ENCODE data around the gene RAD18.

The RAD18 gene

DNA sequence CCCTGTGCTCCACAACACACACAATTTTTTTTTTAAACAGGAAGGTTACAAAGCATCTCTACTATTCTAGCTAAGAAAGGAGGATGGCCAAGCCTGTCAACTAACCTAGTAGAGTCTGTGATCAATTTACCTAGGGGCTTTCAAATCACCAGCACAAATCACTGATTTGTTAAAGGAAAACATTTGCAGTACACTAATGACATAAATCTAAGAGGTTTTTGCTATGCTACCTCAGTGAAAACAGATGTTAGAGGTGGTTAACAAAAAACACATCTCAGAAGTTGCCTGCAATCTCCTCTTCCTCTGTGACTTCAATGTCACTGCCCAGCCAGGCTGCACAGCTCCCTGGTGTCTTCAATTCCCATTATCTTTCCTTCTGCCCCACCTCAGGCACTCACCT is 72.0 kb downstream of the RAD18 start:
- Histone ChIP-seq H3K36me3 (ENCODE audit: control insufficient read depth, low read depth, low read length) (peaks cover 8% of the 10 kb centered on the region), H3K27ac (ENCODE audit: low read length) (no peak overlapping the region), H3K4me3 (ENCODE audit: low read length) (no peak overlapping the region), H3K4me1 (ENCODE audit: control insufficient read depth, low read depth, low read length) (no peaks in the 10 kb centered on the region), H3K9me3 (ENCODE audit: control insufficient read depth, low read depth, low read length) (no peaks in the 10 kb centered on the region), H3K27me3 (ENCODE audit: control insufficient read depth, insufficient read depth, low read length) (no peaks in the 10 kb centered on the region), H3K9ac (ENCODE audit: low read length) (no peak overlapping the region)

DNA sequence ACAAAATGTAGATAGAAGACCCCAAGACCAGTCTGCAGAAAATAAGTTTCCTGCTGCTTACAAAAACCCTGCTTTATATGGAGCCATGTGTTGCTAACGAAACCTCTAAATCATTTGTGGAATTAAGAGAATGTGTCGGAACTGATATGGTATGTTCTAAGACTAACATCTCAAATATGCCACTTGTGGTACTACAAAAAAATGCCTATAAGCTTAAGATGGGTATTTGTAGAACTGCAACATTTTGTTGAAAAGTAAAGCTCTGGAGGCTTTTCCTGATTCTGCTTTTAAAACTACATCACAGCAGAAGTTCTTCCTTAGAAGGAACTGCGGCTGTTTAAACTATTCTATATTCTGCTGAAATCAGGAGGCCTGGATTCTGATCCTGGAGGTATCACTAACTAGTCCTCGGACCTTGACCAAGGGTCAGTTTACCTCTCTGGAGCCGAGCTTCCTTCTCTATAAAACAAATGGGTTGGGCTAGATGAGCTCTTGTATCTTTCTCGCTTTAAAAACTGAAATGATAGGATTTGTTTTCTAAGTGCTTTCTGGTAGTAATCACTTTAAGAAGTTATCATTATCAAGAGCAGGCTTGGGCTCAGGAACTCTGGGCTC is 74.9 kb downstream of the RAD18 start:
- Histone ChIP-seq H3K9ac (ENCODE audit: low read length) (no peak overlapping the region), H3K27ac (ENCODE audit: low read length) (no peak overlapping the region), H3K27me3 (ENCODE audit: control insufficient read depth, insufficient read depth, low read length) (no peaks in the 10 kb centered on the region), H3K9me3 (ENCODE audit: control insufficient read depth, low read depth, low read length) (no peaks in the 10 kb centered on the region), H3K4me3 (ENCODE audit: low read length) (no peak overlapping the region), H3K36me3 (ENCODE audit: control insufficient read depth, low read depth, low read length) (peaks cover 8% of the 10 kb centered on the region), H3K4me1 (ENCODE audit: control insufficient read depth, low read depth, low read length) (no peaks in the 10 kb centered on the region)

DNA sequence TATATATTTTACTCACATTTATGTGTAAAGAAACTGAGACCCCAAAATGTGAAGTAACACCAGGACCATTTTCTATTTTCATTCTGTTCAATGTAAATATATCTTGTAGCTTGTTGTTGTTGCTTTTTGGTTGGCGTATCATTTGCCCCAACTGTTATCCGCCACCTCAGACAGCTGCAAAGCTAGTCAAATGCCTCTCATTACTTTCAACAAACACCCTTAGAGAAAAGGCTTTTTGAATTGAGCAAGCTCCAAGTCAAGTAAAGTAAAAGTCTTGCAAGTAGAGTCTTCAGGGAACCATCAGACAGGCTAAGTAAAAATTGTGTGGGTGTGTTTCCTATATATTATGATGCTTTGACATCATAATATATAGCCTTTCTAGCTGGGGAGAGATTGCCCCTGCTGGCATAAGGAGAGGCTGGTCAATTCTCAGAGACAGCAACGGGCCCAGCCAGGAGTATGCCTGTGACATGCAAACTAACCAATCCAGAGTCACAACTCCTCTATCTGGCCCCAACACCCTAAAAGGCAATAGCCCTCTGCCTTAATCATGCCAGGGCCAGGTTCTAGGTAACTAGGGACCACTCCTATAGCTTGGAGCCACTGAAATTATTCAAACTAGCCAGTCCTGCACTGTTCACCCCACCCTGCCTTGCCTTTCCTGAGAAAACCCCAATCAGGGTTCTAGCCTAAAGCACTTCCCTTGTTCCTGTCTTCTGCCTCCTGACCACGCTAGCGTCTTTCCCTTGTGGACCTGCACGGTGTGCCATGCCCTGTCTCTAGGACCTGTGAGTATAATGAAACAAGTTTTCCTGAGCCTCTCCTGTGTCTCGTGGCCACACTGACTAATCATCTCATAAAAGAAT is 75.6 kb downstream of the RAD18 start:
- H3K9me3 ChIP-seq (ENCODE audit: control insufficient read depth, low read depth, low read length): no peaks in the 10 kb centered on the region
- H3K27me3 ChIP-seq (ENCODE audit: control insufficient read depth, insufficient read depth, low read length): no peaks in the 10 kb centered on the region
- no peak overlapping the region for H3K9ac ChIP-seq (ENCODE audit: low read length)
- H3K4me3 ChIP-seq (ENCODE audit: low read length): no peak overlapping the region
- peaks cover 8% of the 10 kb centered on the region for H3K36me3 ChIP-seq (ENCODE audit: control insufficient read depth, low read depth, low read length)
- H3K4me1 ChIP-seq (ENCODE audit: control insufficient read depth, low read depth, low read length): no peaks in the 10 kb centered on the region
- H3K27ac ChIP-seq (ENCODE audit: low read length): no peak overlapping the region

DNA sequence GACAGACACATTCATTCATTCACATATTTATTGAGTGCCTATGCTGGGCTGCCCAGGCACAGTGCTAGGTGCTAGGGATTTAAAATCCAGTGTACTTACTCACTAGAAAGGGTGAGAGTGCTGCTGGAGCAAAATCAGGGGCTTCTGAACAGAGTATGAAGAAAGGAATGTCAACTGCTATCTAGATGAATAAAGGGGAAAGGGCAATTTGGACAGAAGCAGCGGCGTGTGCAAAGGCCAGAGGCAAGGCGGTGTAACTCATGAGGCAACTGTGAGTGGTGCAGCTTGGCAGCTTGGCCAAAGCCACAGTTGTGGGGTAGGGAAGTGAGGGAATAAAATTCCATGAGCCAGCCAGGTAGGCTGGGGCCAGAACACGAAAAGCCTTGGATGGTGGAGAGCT is 76.7 kb downstream of the RAD18 start:
- Histone ChIP-seq H3K36me3 (ENCODE audit: control insufficient read depth, low read depth, low read length) (peaks cover 8% of the 10 kb centered on the region), H3K9me3 (ENCODE audit: control insufficient read depth, low read depth, low read length) (no peaks in the 10 kb centered on the region), H3K27me3 (ENCODE audit: control insufficient read depth, insufficient read depth, low read length) (no peaks in the 10 kb centered on the region), H3K27ac (ENCODE audit: low read length) (no peak overlapping the region), H3K9ac (ENCODE audit: low read length) (no peak overlapping the region), H3K4me1 (ENCODE audit: control insufficient read depth, low read depth, low read length) (no peaks in the 10 kb centered on the region), H3K4me3 (ENCODE audit: low read length) (no peak overlapping the region)

DNA sequence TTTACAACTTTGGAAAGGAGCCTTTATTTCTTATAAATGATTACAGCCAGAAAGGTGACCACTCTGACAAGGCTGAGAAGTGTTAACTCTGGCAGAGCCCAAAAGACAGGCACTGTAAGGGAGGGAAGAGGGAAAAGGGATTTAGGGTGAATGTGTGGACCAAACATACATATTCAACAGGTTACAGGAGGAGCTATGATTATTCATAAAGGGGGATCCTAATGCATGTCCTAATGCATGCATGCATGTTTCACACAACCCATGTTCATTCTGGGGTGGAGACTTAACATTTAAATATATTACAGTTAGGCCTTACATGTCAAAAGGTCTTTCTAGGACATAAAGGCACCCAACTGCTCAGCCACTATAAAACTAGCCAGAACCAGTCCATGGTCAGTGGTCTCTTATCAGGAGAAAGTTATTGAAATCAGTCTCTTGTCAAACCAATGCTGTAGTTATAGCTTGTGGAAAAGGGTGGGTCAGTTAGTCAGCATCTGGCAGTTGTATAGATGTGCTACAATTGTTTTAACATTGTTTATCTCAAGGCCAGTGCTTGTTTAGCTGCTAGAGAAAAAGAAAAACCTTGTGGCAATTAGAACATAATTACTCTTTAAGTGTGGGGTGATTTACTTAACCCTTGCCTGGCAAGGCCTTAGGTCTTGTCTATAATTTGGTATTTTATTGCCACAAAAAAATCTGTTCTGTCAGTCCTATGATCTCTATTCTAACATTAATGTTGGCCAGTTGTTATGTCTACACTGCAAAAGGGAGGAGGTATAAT is 77.5 kb downstream of the RAD18 start:
- no peaks in the 10 kb centered on the region for H3K27me3 ChIP-seq (ENCODE audit: control insufficient read depth, insufficient read depth, low read length)
- H3K4me3 ChIP-seq (ENCODE audit: low read length): no peak overlapping the region
- H3K27ac ChIP-seq (ENCODE audit: low read length): no peak overlapping the region
- no peaks in the 10 kb centered on the region for H3K9me3 ChIP-seq (ENCODE audit: control insufficient read depth, low read depth, low read length)
- H3K4me1 ChIP-seq (ENCODE audit: control insufficient read depth, low read depth, low read length): no peaks in the 10 kb centered on the region
- H3K36me3 ChIP-seq (ENCODE audit: control insufficient read depth, low read depth, low read length): peaks cover 8% of the 10 kb centered on the region
- H3K9ac ChIP-seq (ENCODE audit: low read length): no peak overlapping the region

DNA sequence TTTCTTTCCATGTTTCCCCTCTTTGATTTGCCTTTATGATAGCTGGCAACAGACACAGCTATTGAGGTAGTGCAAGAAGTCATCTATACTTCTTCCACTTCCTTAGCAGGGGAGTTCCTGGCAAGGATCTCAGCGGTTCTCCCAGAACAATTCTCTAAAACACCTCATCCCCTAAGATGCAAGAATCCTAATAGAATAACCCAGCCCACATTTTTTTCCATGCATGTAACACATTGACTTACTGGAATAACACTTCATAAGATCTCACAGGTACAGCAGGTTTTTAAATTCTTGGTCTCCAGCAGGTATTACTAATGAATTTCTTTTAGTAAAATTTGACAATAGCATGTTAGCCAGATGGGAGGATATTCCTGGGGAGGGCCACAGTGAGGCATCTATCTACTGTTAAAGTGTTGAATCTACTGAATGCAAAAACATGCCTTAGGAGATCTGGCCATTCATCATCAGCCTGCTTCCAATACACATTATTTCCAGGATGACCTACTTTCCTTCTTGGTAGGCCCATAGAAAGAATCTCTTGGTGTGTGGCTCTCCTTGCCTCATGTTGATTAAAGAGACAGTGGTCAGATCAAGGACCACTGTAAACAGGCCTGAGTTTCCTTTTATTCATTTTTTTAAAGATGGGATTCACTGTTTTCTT is 78.5 kb downstream of the RAD18 start:
- Histone ChIP-seq H3K9me3 (ENCODE audit: control insufficient read depth, low read depth, low read length) (no peaks in the 10 kb centered on the region), H3K36me3 (ENCODE audit: control insufficient read depth, low read depth, low read length) (peaks cover 8% of the 10 kb centered on the region), H3K4me3 (ENCODE audit: low read length) (no peak overlapping the region), H3K4me1 (ENCODE audit: control insufficient read depth, low read depth, low read length) (no peaks in the 10 kb centered on the region), H3K27me3 (ENCODE audit: control insufficient read depth, insufficient read depth, low read length) (no peaks in the 10 kb centered on the region), H3K9ac (ENCODE audit: low read length) (no peak overlapping the region), H3K27ac (ENCODE audit: low read length) (no peak overlapping the region)

DNA sequence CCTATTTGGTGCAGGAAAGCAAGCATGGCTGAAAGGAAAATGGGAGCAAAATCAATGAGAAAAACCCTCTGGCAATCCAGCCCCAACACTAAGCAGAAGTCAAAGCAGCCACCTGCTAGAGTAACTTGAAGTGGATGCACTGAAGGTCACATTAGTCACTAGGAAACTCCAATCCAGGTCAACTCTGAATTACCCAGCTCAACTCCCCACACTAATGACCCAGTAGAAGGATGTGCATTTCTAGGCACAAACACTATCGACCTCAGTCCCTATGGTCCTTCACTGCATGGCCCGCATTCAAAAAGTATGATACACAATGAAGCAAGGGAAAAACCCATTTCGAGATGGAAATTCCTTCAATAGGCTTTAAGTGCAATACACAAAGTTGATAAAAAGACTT is 80.6 kb downstream of the RAD18 start:
- no peak overlapping the region for H3K9ac ChIP-seq (ENCODE audit: low read length)
- H3K27ac ChIP-seq (ENCODE audit: low read length): no peak overlapping the region
- H3K4me1 ChIP-seq (ENCODE audit: control insufficient read depth, low read depth, low read length): no peaks in the 10 kb centered on the region
- no peaks in the 10 kb centered on the region for H3K9me3 ChIP-seq (ENCODE audit: control insufficient read depth, low read depth, low read length)
- H3K27me3 ChIP-seq (ENCODE audit: control insufficient read depth, insufficient read depth, low read length): no peaks in the 10 kb centered on the region
- H3K4me3 ChIP-seq (ENCODE audit: low read length): no peak overlapping the region
- peaks cover 6% of the 10 kb centered on the region for H3K36me3 ChIP-seq (ENCODE audit: control insufficient read depth, low read depth, low read length)

DNA sequence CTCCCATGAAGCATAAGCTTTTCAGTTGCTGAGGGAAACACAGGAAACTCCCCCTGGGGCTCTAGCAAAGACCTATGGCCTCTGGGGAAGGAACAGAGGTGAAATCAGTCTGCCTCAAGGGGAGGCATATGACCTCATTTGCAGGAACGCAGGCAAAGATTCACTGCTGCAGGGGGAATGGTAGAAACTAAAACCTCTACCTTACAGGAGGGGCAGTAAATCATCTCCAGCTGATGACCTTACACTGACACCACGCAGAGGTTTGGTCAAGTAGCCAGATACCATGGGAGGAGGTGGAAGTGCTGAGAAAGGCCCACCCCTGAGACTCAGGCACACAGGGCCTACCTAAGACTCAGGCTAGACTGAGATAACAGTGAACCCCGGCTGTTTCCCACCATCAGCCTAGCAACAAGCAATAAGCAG is 81.1 kb downstream of the RAD18 start:
- Histone ChIP-seq H3K9ac (ENCODE audit: low read length) (no peak overlapping the region), H3K36me3 (ENCODE audit: control insufficient read depth, low read depth, low read length) (peaks cover 6% of the 10 kb centered on the region), H3K27ac (ENCODE audit: low read length) (no peak overlapping the region), H3K27me3 (ENCODE audit: control insufficient read depth, insufficient read depth, low read length) (no peaks in the 10 kb centered on the region), H3K4me1 (ENCODE audit: control insufficient read depth, low read depth, low read length) (no peaks in the 10 kb centered on the region), H3K4me3 (ENCODE audit: low read length) (no peak overlapping the region), H3K9me3 (ENCODE audit: control insufficient read depth, low read depth, low read length) (no peaks in the 10 kb centered on the region)

DNA sequence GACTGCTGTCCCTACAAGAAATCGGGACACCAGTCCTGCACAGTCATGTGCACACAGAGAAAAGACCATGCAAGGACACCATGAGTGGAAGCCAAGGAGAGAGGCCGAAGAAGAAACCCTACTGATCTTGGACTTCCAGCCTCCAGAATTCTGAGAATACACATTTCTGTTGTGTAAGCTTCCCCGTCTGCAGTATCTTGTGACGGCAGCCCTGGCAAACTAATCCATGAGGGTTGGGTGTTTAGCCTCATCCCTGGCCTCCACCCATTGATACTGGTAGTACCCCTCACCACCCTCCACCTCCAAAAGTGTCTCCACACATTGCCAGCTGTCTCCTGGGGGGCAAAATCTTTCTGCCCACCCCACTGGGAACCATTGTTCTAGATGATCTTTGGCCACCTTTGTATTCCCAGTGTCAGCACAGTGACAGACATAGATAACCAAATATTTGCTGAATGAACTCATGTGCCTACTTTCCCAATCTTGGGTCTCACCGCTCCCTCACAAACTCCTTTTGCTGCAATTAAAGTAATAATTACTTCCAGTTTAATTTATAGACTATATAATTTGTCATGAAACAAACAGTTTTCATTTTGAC is 83.8 kb downstream of the RAD18 start:
- Histone ChIP-seq H3K4me1 (ENCODE audit: control insufficient read depth, low read depth, low read length) (no peaks in the 10 kb centered on the region), H3K4me3 (ENCODE audit: low read length) (no peak overlapping the region), H3K9ac (ENCODE audit: low read length) (no peak overlapping the region), H3K27ac (ENCODE audit: low read length) (no peak overlapping the region), H3K36me3 (ENCODE audit: control insufficient read depth, low read depth, low read length) (peaks cover 12% of the 10 kb centered on the region), H3K9me3 (ENCODE audit: control insufficient read depth, low read depth, low read length) (no peaks in the 10 kb centered on the region), H3K27me3 (ENCODE audit: control insufficient read depth, insufficient read depth, low read length) (no peaks in the 10 kb centered on the region)

DNA sequence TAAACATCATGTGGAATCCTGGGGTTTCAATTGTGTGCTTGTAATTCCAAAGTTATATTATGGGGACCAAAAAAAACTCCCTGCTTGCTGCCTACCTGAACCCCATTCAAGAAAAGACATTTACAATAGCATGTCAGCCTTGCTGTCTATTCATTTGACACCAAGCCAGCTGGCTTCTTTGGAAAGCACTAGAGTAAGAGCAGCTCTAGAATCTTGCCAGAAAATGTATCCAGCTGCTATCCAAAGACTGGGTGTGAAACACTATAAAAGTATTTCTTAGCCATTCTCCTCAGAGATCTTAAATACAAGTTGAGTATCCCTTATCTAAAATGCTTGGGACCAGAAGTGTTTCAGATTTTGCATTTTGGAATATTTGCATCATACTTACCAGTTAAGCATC is 87.4 kb downstream of the RAD18 start:
- H3K36me3 ChIP-seq (ENCODE audit: control insufficient read depth, low read depth, low read length): peaks cover 12% of the 10 kb centered on the region
- no peaks in the 10 kb centered on the region for H3K9me3 ChIP-seq (ENCODE audit: control insufficient read depth, low read depth, low read length)

DNA sequence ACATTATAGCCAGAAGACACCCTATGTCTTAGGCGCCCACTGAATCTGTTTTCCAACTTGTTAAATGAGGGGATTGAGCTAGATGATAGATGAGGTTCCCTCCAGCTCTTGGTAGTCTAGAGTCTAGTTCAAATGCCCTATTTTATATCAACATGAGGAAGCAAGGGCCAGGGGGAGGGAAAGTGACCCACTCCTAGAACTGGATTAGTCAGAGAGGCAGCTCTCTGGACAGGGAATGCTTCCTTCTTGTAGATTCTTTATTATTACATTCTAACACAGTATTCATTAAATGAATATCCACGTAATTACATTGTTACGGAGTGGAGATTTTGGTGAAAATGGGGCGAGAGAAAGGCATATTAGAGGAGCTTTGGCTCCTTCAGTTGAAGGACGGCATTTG is 89.5 kb downstream of the RAD18 start:
- Histone ChIP-seq H3K9me3 (ENCODE audit: control insufficient read depth, low read depth, low read length) (no peaks in the 10 kb centered on the region), H3K36me3 (ENCODE audit: control insufficient read depth, low read depth, low read length) (peaks cover 9% of the 10 kb centered on the region), H3K27me3 (ENCODE audit: control insufficient read depth, insufficient read depth, low read length) (no peaks in the 10 kb centered on the region), H3K9ac (ENCODE audit: low read length) (no peak overlapping the region), H3K27ac (ENCODE audit: low read length) (no peak overlapping the region), H3K4me3 (ENCODE audit: low read length) (no peak overlapping the region), H3K4me1 (ENCODE audit: control insufficient read depth, low read depth, low read length) (peaks cover 7% of the 10 kb centered on the region)

More for the DNA sequence above, 87.4 kb downstream of the RAD18 start:
- Histone ChIP-seq H3K27ac (ENCODE audit: low read length) (no peak overlapping the region), H3K27me3 (ENCODE audit: control insufficient read depth, insufficient read depth, low read length) (no peaks in the 10 kb centered on the region), H3K4me3 (ENCODE audit: low read length) (no peak overlapping the region), H3K9ac (ENCODE audit: low read length) (no peak overlapping the region), H3K4me1 (ENCODE audit: control insufficient read depth, low read depth, low read length) (no peaks in the 10 kb centered on the region)

Measured in iPS-18a (cell line).